ENCODE measurements around the gene THOC2.

Gene THOC2

DNA sequence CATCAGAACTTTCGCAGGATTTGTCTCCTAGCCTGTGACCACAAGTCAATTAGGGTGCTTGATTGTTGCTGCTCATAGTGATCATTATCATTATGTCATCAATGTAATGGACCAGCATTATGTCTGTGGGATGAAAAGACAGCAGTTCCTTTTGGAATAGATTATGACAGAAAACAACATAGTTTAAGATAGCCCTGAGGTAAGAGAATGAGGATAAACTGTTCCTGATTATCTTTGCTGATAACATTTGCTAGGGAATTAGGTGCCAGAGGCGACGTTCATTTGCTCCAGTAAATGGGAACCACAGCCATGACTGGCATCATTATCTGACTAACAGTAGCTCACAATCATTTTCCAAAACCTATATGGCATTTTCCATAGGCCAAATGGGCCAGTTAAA lies 12.7 kb upstream of the THOC2 start:
- no peak for DNase-seq (ENCODE audit: extremely low spot score)
- TF ChIP-seq FOXK2 (IDR thresholded peaks at IDR 0.05) (no peak), L3MBTL2 (conservative IDR thresholded peaks at IDR 0.05) (no peak), FOXM1 (IDR thresholded peaks at IDR 0.05; ENCODE audit: borderline replicate concordance) (no peak), LEF1 (IDR thresholded peaks at IDR 0.05; ENCODE audit: borderline replicate concordance) (no peak), SUZ12 (IDR thresholded peaks at IDR 0.05) (no peak), TARDBP (IDR thresholded peaks at IDR 0.05) (no peak), BHLHE40 (IDR thresholded peaks at IDR 0.05; ENCODE audit: borderline replicate concordance) (no peak), NFRKB (IDR thresholded peaks at IDR 0.05) (no peak), ZNF384 (IDR thresholded peaks at IDR 0.05) (no peak), ELF4 (IDR thresholded peaks at IDR 0.05) (no peak), SP1 (IDR thresholded peaks at IDR 0.05) (no peak), HDGF (IDR thresholded peaks at IDR 0.05; ENCODE audit: borderline replicate concordance) (no peak), ARNT (IDR thresholded peaks at IDR 0.05) (no peak), CTBP1 (IDR thresholded peaks at IDR 0.05; ENCODE audit: borderline replicate concordance) (no peak), FOXA1 (IDR thresholded peaks at IDR 0.05) (no peak)
- TF ChIP-seq, protein P1, sequence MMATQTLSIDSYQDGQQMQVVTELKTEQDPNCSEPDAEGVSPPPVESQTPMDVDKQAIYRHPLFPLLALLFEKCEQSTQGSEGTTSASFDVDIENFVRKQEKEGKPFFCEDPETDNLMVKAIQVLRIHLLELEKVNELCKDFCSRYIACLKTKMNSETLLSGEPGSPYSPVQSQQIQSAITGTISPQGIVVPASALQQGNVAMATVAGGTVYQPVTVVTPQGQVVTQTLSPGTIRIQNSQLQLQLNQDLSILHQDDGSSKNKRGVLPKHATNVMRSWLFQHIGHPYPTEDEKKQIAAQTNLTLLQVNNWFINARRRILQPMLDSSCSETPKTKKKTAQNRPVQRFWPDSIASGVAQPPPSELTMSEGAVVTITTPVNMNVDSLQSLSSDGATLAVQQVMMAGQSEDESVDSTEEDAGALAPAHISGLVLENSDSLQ (IDR thresholded peaks at IDR 0.05), result no peak
- CTCF ChIA-PET, result no interaction called here
- POLR2A ChIA-PET, result no interaction called here

DNA sequence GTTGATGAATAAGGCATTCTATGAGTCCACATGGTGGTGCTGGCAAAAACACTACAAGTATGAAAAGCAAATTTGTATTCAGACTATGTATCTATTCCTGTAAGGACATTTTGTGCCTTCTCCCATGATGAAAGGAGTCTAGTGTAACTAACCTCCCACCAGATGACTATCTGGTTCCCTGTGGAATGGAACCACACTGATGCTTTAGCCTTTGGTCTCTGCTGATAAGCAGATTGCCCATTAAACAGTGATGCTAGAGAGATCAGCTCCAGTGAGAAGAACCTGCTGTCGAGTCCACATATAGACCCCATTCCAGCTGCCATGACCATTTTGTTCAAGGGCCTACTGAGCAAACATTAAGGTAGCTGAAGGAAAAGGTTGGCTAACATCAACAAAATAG lies 10.5 kb upstream of the THOC2 start:
- no peak for TF ChIP-seq SP1 (IDR thresholded peaks at IDR 0.05)
- TF ChIP-seq, protein P1 (IDR thresholded peaks at IDR 0.05), result no peak
- TF ChIP-seq TARDBP (IDR thresholded peaks at IDR 0.05), result no peak
- TF ChIP-seq CTBP1 (IDR thresholded peaks at IDR 0.05; ENCODE audit: borderline replicate concordance), result no peak
- no peak for TF ChIP-seq FOXA1 (IDR thresholded peaks at IDR 0.05)
- TF ChIP-seq BHLHE40 (IDR thresholded peaks at IDR 0.05; ENCODE audit: borderline replicate concordance), result no peak
- TF ChIP-seq ZNF384 (IDR thresholded peaks at IDR 0.05), result no peak
- no peak for TF ChIP-seq FOXM1 (IDR thresholded peaks at IDR 0.05; ENCODE audit: borderline replicate concordance)
- no peak for TF ChIP-seq NFRKB (IDR thresholded peaks at IDR 0.05)
- TF ChIP-seq ELF4 (IDR thresholded peaks at IDR 0.05), result no peak
- no peak for TF ChIP-seq SUZ12 (IDR thresholded peaks at IDR 0.05)
- no peak for TF ChIP-seq ARNT (IDR thresholded peaks at IDR 0.05)
- no peak for TF ChIP-seq L3MBTL2 (conservative IDR thresholded peaks at IDR 0.05)
- TF ChIP-seq LEF1 (IDR thresholded peaks at IDR 0.05; ENCODE audit: borderline replicate concordance), result no peak
- no peak for TF ChIP-seq FOXK2 (IDR thresholded peaks at IDR 0.05)
- no peak for TF ChIP-seq HDGF (IDR thresholded peaks at IDR 0.05; ENCODE audit: borderline replicate concordance)
- POLR2A ChIA-PET, result interaction anchor here (1.0 kb wide), 1 partner anchor 11 kb away, joined by 3 read pairs; the partner anchor contains the start of gene THOC2
- CTCF ChIA-PET, result no interaction called here
- no peak for DNase-seq (ENCODE audit: extremely low spot score)

DNA sequence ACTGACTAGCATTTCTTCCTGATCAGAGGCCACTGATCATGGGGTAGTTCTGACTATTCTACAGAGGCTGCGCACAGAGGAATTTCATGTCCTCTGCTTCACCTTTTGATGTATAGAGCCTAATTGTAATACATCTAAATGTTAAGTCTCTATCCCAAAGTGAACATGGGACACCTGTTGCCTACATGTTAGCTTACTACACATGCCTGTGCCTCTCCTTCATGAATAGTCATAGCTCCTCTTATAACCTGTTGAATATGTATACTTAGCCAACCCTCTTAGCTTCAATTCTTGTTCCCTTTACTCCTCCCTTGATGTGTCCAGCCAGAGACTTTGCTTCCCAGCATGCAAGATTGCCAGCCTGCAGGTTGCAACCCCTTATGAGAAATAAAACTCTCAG lies 9.6 kb upstream of the THOC2 start:
- ChIA-PET POLR2A (interaction anchor here (1.0 kb wide), 1 partner anchor 10 kb away, joined by 3 read pairs; the partner anchor contains the start of gene THOC2), CTCF (no interaction called here)
- TF ChIP-seq ZNF384 (IDR thresholded peaks at IDR 0.05) (no peak), L3MBTL2 (conservative IDR thresholded peaks at IDR 0.05) (no peak), CTBP1 (IDR thresholded peaks at IDR 0.05; ENCODE audit: borderline replicate concordance) (no peak), FOXA1 (IDR thresholded peaks at IDR 0.05) (no peak), FOXK2 (IDR thresholded peaks at IDR 0.05) (no peak), LEF1 (IDR thresholded peaks at IDR 0.05; ENCODE audit: borderline replicate concordance) (no peak), FOXM1 (IDR thresholded peaks at IDR 0.05; ENCODE audit: borderline replicate concordance) (no peak), HDGF (IDR thresholded peaks at IDR 0.05; ENCODE audit: borderline replicate concordance) (no peak), ELF4 (IDR thresholded peaks at IDR 0.05) (no peak), SP1 (IDR thresholded peaks at IDR 0.05) (no peak), BHLHE40 (IDR thresholded peaks at IDR 0.05; ENCODE audit: borderline replicate concordance) (no peak), ARNT (IDR thresholded peaks at IDR 0.05) (no peak), SUZ12 (IDR thresholded peaks at IDR 0.05) (no peak), TARDBP (IDR thresholded peaks at IDR 0.05) (no peak), NFRKB (IDR thresholded peaks at IDR 0.05) (no peak)
- TF ChIP-seq, protein P1 (IDR thresholded peaks at IDR 0.05), result no peak
- DNase-seq (ENCODE audit: extremely low spot score), result no peak

DNA sequence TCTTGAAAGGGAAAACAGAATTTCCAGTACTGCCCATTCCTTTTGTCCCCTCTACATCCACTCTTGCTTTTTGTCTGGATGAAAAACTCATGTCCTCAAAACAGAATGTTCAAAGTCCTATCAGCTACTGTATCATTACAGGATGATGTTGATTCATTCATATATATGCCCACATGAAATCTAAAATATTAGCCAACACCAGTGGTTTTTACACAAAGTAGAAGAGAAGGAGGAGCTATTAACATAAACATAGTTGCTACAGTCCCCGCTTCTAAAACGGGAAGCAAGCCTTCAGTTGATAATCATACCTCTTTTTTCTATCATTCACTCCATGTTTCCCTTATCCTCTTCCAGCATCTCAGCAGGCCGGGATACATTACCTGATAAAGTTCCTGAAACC lies 7.7 kb upstream of the THOC2 start:
- CTCF ChIA-PET, result no interaction called here
- POLR2A ChIA-PET, result no interaction called here
- DNase-seq (ENCODE audit: extremely low spot score), result no peak
- TF ChIP-seq LEF1 (IDR thresholded peaks at IDR 0.05; ENCODE audit: borderline replicate concordance) (no peak), L3MBTL2 (conservative IDR thresholded peaks at IDR 0.05) (no peak), SP1 (IDR thresholded peaks at IDR 0.05) (no peak), NFRKB (IDR thresholded peaks at IDR 0.05) (no peak), ARNT (IDR thresholded peaks at IDR 0.05) (no peak), FOXK2 (IDR thresholded peaks at IDR 0.05) (no peak), ZNF384 (IDR thresholded peaks at IDR 0.05) (no peak), BHLHE40 (IDR thresholded peaks at IDR 0.05; ENCODE audit: borderline replicate concordance) (no peak), TARDBP (IDR thresholded peaks at IDR 0.05) (no peak), SUZ12 (IDR thresholded peaks at IDR 0.05) (no peak), FOXA1 (IDR thresholded peaks at IDR 0.05) (no peak), CTBP1 (IDR thresholded peaks at IDR 0.05; ENCODE audit: borderline replicate concordance) (no peak), FOXM1 (IDR thresholded peaks at IDR 0.05; ENCODE audit: borderline replicate concordance) (no peak), ELF4 (IDR thresholded peaks at IDR 0.05) (no peak), HDGF (IDR thresholded peaks at IDR 0.05; ENCODE audit: borderline replicate concordance) (no peak)
- TF ChIP-seq, protein P1 (IDR thresholded peaks at IDR 0.05), result no peak

DNA sequence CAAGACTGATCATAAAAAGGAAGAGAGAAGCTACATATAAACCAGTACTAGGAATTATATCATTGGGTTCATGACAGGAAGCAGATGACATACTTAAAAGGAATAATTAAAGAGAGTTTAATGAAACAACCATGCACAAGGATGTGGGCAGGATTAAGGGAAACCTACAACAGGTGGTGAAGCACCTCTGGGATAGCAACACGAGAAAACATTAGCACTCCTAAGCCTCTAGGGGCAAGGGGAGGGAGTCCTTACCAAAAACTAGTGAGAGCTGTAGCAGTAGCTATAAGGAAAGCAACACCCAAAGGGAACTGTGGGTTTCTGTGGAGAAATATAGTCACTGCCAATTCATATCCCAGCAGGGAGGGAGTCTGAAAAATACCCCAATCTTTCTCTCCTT lies 7.2 kb upstream of the THOC2 start:
- ChIA-PET CTCF (no interaction called here), POLR2A (no interaction called here)
- peak; percentile 41 for DNase-seq (ENCODE audit: extremely low spot score)

More for the DNA sequence above, 7.2 kb upstream of the THOC2 start:
- no peak for TF ChIP-seq ELF4 (IDR thresholded peaks at IDR 0.05)
- TF ChIP-seq NFRKB (IDR thresholded peaks at IDR 0.05), result no peak
- no peak for TF ChIP-seq FOXM1 (IDR thresholded peaks at IDR 0.05; ENCODE audit: borderline replicate concordance)
- no peak for TF ChIP-seq ZNF384 (IDR thresholded peaks at IDR 0.05)
- no peak for TF ChIP-seq CTBP1 (IDR thresholded peaks at IDR 0.05; ENCODE audit: borderline replicate concordance)
- no peak for TF ChIP-seq FOXK2 (IDR thresholded peaks at IDR 0.05)
- TF ChIP-seq BHLHE40 (IDR thresholded peaks at IDR 0.05; ENCODE audit: borderline replicate concordance), result no peak
- no peak for TF ChIP-seq HDGF (IDR thresholded peaks at IDR 0.05; ENCODE audit: borderline replicate concordance)
- TF ChIP-seq LEF1 (IDR thresholded peaks at IDR 0.05; ENCODE audit: borderline replicate concordance), result no peak
- TF ChIP-seq ARNT (IDR thresholded peaks at IDR 0.05), result no peak
- TF ChIP-seq L3MBTL2 (conservative IDR thresholded peaks at IDR 0.05), result no peak
- TF ChIP-seq SUZ12 (IDR thresholded peaks at IDR 0.05), result no peak
- TF ChIP-seq, protein P1 (IDR thresholded peaks at IDR 0.05), result no peak
- no peak for TF ChIP-seq FOXA1 (IDR thresholded peaks at IDR 0.05)
- TF ChIP-seq TARDBP (IDR thresholded peaks at IDR 0.05), result no peak
- TF ChIP-seq SP1 (IDR thresholded peaks at IDR 0.05), result no peak

All from HEK293T (cell line).